ENCODE results near the gene EGFL8. TPM values are rescaled to one million over a fixed set of nuclear protein-coding genes. Genes with fewer than 3 reads are reported as not detected.
"Not testable (repeated sequence)": the region's sequence is repeated elsewhere in the genome, so short reads cannot be mapped to it uniquely, and the experiment has no call there.

EGFL8 gene
- total RNA-seq, 2 donors from 2014 or later, result 4.8 to 5.2 TPM

GRCh38 chr6:32202186-32202585, 37.8 kb downstream of the EGFL8 start:
- no peaks in the 10 kb centered on the region for H3K36me3 ChIP-seq
- no peak for TF ChIP-seq CTCF (IDR thresholded peaks at IDR 0.05)
- H3K27ac ChIP-seq, result no peak overlapping the region
- H3K27me3 ChIP-seq, result no peaks in the 10 kb centered on the region
- no peaks in the 10 kb centered on the region for H3K9me3 ChIP-seq
- peaks cover 0 to 3% of the 10 kb centered on the region in 2 donors for H3K4me1 ChIP-seq
- no peak overlapping the region for H3K4me3 ChIP-seq
- no peak for DNase-seq (ENCODE audit: low spot score)

GRCh38 chr6:32203426-32204267, 39.3 kb downstream of the EGFL8 start:
- no peaks in the 10 kb centered on the region for H3K4me1 ChIP-seq
- no peaks in the 10 kb centered on the region for H3K27me3 ChIP-seq
- no peak overlapping the region for H3K27ac ChIP-seq
- H3K36me3 ChIP-seq, result no peaks in the 10 kb centered on the region
- DNase-seq (ENCODE audit: low spot score), result no peak
- no peak overlapping the region for H3K4me3 ChIP-seq
- no peaks in the 10 kb centered on the region for H3K9me3 ChIP-seq
- TF ChIP-seq CTCF (IDR thresholded peaks at IDR 0.05), result no peak

GRCh38 chr6:32204268-32204715, 39.9 kb downstream of the EGFL8 start:
- Histone ChIP-seq H3K36me3 (no peaks in the 10 kb centered on the region), H3K4me1 (no peaks in the 10 kb centered on the region), H3K27me3 (no peaks in the 10 kb centered on the region), H3K9me3 (no peaks in the 10 kb centered on the region), H3K27ac (no peak overlapping the region), H3K4me3 (no peak overlapping the region)
- TF ChIP-seq CTCF (IDR thresholded peaks at IDR 0.05), result no peak
- no peak for DNase-seq (ENCODE audit: low spot score)

GRCh38 chr6:32208996-32209395, 44.6 kb downstream of the EGFL8 start:
- DNase-seq (ENCODE audit: low spot score), result no peak

GRCh38 chr6:32210191-32210601, 45.8 kb downstream of the EGFL8 start:
- Histone ChIP-seq H3K9me3 (no peaks in the 10 kb centered on the region), H3K4me1 (no peaks in the 10 kb centered on the region), H3K27ac (no peak overlapping the region), H3K36me3 (no peaks in the 10 kb centered on the region), H3K4me3 (no peak overlapping the region), H3K27me3 (no peaks in the 10 kb centered on the region)
- DNase-seq (ENCODE audit: low spot score), result no peak
- no peak for TF ChIP-seq CTCF (IDR thresholded peaks at IDR 0.05)

More at GRCh38 chr6:32208996-32209395, 44.6 kb downstream of the EGFL8 start:
- H3K27ac ChIP-seq, result no peak overlapping the region
- H3K4me1 ChIP-seq, result no peaks in the 10 kb centered on the region
- H3K4me3 ChIP-seq, result no peak overlapping the region
- no peak for TF ChIP-seq CTCF (IDR thresholded peaks at IDR 0.05)
- H3K27me3 ChIP-seq, result no peaks in the 10 kb centered on the region
- no peaks in the 10 kb centered on the region for H3K9me3 ChIP-seq
- H3K36me3 ChIP-seq, result no peaks in the 10 kb centered on the region

- not testable (repeated sequence) for H3K36me3 ChIP-seq; H3K27me3 ChIP-seq; H3K4me1 ChIP-seq; H3K9me3 ChIP-seq; H3K27ac ChIP-seq; DNase-seq (ENCODE audit: low spot score); H3K4me3 ChIP-seq
Measured at GRCh38 chr6:32211432-32211831, 47.0 kb downstream of the EGFL8 start.
